Spinal cord (tissue), 10 donors: ENCODE results near the gene CFAP97. TPM values are rescaled to one million over a fixed set of nuclear protein-coding genes. Genes with fewer than 3 reads are reported as not detected.

Source experiments
- DNase-seq, 6 donors: peaks; one replicate each; pipeline versions ENCODE4 v3.0.0 to v3.0.0-alpha.2; 2013 to 2015; ENCODE audit warnings: low spot score in 6 of 6, low read depth in 4 of 6
- H3K27ac ChIP-seq: one replicate; pipeline ENCODE4 v1.5.1; 2013; ENCODE audit warnings: low read depth, low read length, control low read depth
- H3K27me3 ChIP-seq: one replicate; pipeline ENCODE4 v1.6.1; 2013; ENCODE audit warnings: low read length; ENCODE audit not compliant: control insufficient read depth, insufficient read depth
- H3K36me3 ChIP-seq: one replicate; pipeline ENCODE4 v1.6.1; 2013; ENCODE audit warnings: low read length; ENCODE audit not compliant: control insufficient read depth, insufficient read depth
- H3K4me1 ChIP-seq: one replicate; pipeline ENCODE4 v1.6.1; 2013; ENCODE audit warnings: low read length; ENCODE audit not compliant: control insufficient read depth, insufficient read depth
- H3K4me3 ChIP-seq: one replicate; pipeline ENCODE4 v1.5.1; 2013; ENCODE audit warnings: low read depth, low read length, control low read depth
- H3K9me3 ChIP-seq: one replicate; pipeline ENCODE4 v1.6.1; 2013; ENCODE audit warnings: low read length; ENCODE audit not compliant: control insufficient read depth, insufficient read depth
- WGBS: methylation state at CpG from one replicate; pipeline ENCODE4 v1.1.5; 2013; ENCODE audit warnings: missing lambda C conversion rate; ENCODE audit not compliant: insufficient coverage; 5-methylcytosine and 5-hydroxymethylcytosine counted together
- polyA plus RNA-seq, 2 donors: library from polyadenylated mRNA; unstranded; fragments of 120-200 nt; gene quantifications; one replicate each; pipeline ENCODE4 v1.2.1, GENCODE V29; 2013; ENCODE audit not compliant: insufficient read length in 2 of 2
- total RNA-seq, 2 donors: library from RNA; depleted of rRNA in 1 of 2; stranded (reverse); fragments of 120-200 nt in 1 of 2; fragments of >200 nt in 1 of 2; gene quantifications; one replicate each; pipeline versions ENCODE4 v1.2.3 to v1.2.4, GENCODE V29; 2013 to 2014
- donor health status: healthy.

The CFAP97 gene
- total and polyA plus RNA-seq, 4 donors: 25.5 to 48.0 (median 33.5) TPM

DNA sequence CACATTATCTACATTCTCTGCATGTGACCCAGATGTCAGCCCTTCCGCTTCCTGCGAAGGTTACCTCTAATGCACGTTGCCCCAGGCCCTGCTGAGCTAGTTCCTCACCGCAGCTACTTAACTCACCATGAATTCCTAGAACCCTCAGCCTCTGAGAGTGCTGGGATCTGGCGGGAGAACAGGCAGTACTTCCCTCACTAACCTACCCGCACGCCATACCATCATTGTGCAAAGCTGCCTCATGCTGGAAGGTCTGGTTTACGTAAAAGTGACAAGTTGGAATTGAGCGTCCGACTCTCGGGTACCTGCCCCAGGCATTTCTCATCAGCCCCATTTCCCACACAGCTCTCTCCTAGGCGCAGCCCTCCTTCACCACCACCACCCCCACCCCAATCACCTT is 54.4 kb downstream of the CFAP97 start:
- peaks cover 14% of the 10 kb centered on the region for H3K4me1 ChIP-seq
- no peak for DNase-seq
- no peak overlapping the region for H3K27ac ChIP-seq
- H3K36me3 ChIP-seq: peaks cover 25% of the 10 kb centered on the region
- 90% methylated on average over 11 of the region's 12 CpGs for WGBS
- no peaks in the 10 kb centered on the region for H3K27me3 ChIP-seq
- no peaks in the 10 kb centered on the region for H3K9me3 ChIP-seq
- H3K4me3 ChIP-seq: no peak overlapping the region

DNA sequence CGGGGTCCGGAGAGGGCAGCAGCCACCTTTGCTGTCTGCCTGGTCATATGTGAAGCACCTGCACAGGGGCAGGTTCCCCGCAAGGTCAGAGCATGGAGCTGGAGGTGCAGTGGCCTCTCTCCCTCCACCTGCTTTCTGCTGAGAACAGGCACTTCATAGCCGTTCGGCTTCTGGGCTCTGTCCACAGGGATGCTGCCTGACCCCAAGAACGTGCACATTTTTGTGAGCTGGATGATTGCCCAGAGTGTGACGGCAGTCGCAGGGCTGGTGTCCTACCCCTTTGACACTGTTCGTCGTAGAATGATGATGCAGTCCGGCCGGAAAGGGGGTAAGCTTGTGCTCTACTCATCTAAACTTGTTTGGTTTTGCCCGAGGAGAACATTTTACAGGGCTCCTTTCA is 58.2 kb downstream of the CFAP97 start:
- no peak overlapping the region for H3K4me3 ChIP-seq
- no peak overlapping the region for H3K27ac ChIP-seq
- H3K27me3 ChIP-seq: no peaks in the 10 kb centered on the region
- no peak for DNase-seq
- H3K9me3 ChIP-seq: no peaks in the 10 kb centered on the region
- 75% methylated on average over 12 of the region's 13 CpGs for WGBS
- peaks cover 22% of the 10 kb centered on the region for H3K4me1 ChIP-seq
- H3K36me3 ChIP-seq: peaks cover 21% of the 10 kb centered on the region

DNA sequence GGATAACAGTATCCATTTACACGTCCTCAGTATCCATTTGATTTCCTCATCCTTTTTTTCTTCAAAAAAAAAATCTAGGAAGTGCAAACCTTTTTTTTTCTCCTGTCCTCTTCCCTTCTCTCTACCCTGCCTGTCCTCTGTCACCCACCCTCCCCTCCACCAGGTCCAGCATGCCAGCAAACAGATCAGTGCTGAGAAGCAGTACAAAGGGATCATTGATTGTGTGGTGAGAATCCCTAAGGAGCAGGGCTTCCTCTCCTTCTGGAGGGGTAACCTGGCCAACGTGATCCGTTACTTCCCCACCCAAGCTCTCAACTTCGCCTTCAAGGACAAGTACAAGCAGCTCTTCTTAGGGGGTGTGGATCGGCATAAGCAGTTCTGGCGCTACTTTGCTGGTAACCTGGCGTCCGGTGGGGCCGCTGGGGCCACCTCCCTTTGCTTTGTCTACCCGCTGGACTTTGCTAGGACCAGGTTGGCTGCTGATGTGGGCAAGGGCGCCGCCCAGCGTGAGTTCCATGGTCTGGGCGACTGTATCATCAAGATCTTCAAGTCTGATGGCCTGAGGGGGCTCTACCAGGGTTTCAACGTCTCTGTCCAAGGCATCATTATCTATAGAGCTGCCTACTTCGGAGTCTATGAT is 59.1 kb downstream of the CFAP97 start:
- H3K27me3 ChIP-seq: no peaks in the 10 kb centered on the region
- H3K4me3 ChIP-seq: no peak overlapping the region
- no peak overlapping the region for H3K27ac ChIP-seq
- H3K4me1 ChIP-seq: peaks cover 22% of the 10 kb centered on the region
- DNase-seq: no peak
- WGBS: 96% methylated on average over 12 of the region's 16 CpGs
- H3K9me3 ChIP-seq: no peaks in the 10 kb centered on the region
- H3K36me3 ChIP-seq: peaks cover 17% of the 10 kb centered on the region

DNA sequence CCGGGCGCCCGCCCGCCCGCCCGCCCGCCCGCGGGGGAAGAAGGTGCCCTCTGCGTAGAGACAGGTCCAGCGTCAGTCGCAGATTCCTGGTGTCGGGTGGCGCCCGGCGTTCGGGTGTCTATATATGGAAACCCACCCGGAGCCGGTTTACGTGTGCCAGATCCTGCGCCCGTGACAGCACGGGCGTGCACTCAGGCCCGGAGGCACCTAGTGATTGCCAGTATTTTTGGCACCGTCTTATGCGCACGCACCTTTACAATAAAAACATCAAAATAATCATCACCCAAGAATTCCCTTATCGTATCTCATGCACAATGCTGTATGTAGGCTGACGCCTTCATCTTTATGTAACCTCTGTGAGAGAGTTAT is 60.2 kb downstream of the CFAP97 start:
- Histone ChIP-seq H3K27ac (no peak overlapping the region), H3K27me3 (no peaks in the 10 kb centered on the region), H3K4me1 (peaks cover 22% of the 10 kb centered on the region), H3K9me3 (no peaks in the 10 kb centered on the region), H3K36me3 (peaks cover 15% of the 10 kb centered on the region), H3K4me3 (peak overlapping the region; percentile 78)
- peak in 2 of 6 donors; percentile 55 to 67 for DNase-seq
- under 1% methylated on average over 25 of the region's 30 CpGs for WGBS

GRCh38 chr4:185142912-185143600 is 60.7 kb downstream of the CFAP97 start, which contains the start of gene SLC25A4:
Gene SLC25A4 (plus strand): TSS chr4:185143266. CDS start chr4:185143373, 107 bp downstream.
- Histone ChIP-seq H3K36me3 (peaks cover 15% of the 10 kb centered on the region), H3K9me3 (no peaks in the 10 kb centered on the region), H3K4me3 (peak within 1 kb of the TSS; percentile 78), H3K27ac (peak within 1 kb of the TSS; percentile 62), H3K4me1 (peaks cover 22% of the 10 kb centered on the region), H3K27me3 (no peaks in the 10 kb centered on the region)
- peak in 5 of 6 donors; percentile 78 to 97 (median 88) for DNase-seq
- under 1% methylated on average over 87 of the region's 87 CpGs for WGBS

GRCh38 chr4:185142564-185142911 is 61.3 kb downstream of the CFAP97 start:
- peak overlapping the region; percentile 78 for H3K4me3 ChIP-seq

DNA sequence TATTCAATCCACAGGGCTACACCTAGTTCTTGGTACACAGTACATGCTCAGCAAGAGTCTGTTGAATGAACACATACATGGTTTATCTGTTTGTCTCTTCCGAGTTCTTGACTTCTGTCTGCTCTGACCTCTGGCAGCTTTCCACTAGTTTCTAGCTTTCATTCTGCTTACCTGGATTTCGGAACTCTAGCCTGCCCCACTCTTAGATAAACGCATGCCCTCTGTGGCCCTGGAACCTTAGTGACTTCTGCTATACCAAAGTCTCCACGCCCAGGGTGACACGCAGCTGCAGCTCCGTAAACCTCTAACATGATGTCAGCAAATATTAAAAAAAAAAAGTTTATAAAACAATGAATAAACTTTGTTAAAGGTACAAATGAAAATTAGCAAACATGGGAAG is 62.0 kb downstream of the CFAP97 start:
- Histone ChIP-seq H3K4me1 (peaks cover 22% of the 10 kb centered on the region), H3K9me3 (no peaks in the 10 kb centered on the region), H3K27ac (no peak overlapping the region), H3K4me3 (no peak overlapping the region), H3K36me3 (peaks cover 11% of the 10 kb centered on the region), H3K27me3 (no peaks in the 10 kb centered on the region)
- no peak for DNase-seq
- WGBS: 98% methylated on average over 3 of the region's 6 CpGs

More at GRCh38 chr4:185142564-185142911, 61.3 kb downstream of the CFAP97 start:
- peaks cover 11% of the 10 kb centered on the region for H3K36me3 ChIP-seq
- no peak for DNase-seq
- H3K27ac ChIP-seq: peak overlapping the region; percentile 62
- no peaks in the 10 kb centered on the region for H3K9me3 ChIP-seq
- H3K27me3 ChIP-seq: no peaks in the 10 kb centered on the region
- peaks cover 22% of the 10 kb centered on the region for H3K4me1 ChIP-seq
- 6% methylated on average over 11 of the region's 11 CpGs for WGBS

- Histone ChIP-seq H3K36me3 (peaks cover 2% of the 10 kb centered on the region), H3K9me3 (no peaks in the 10 kb centered on the region), H3K27me3 (no peaks in the 10 kb centered on the region), H3K4me3 (no peak overlapping the region), H3K4me1 (peaks cover 11% of the 10 kb centered on the region), H3K27ac (no peak overlapping the region)
- DNase-seq: no peak
- WGBS: 88% methylated on average over 1 of the region's 6 CpGs
These were observed 64.1 kb downstream of the CFAP97 start for GRCh38 chr4:185139736-185140135.

DNA sequence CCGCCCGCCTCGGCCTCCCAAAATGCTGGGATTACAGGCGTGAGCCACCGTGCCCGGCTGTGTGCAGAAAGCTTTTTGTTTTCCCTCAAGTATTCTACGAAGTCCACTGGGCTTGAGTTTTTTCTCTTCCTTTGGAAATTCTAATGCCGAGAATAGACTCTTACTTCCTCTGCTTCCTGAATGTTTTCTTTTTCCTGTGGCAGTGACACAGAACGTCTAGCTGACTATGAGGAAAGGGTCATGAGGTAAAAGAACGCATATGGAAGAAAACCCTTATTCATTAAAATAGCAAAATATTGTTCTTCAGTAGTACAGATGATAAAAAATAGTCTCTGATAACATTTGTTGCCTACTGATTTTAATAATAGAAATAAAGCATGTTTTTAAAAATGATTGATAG is 65.6 kb downstream of the CFAP97 start:
- WGBS: 81% methylated on average over 7 of the region's 10 CpGs
- Histone ChIP-seq H3K36me3 (no peaks in the 10 kb centered on the region), H3K27me3 (no peaks in the 10 kb centered on the region), H3K4me3 (no peak overlapping the region), H3K27ac (no peak overlapping the region), H3K9me3 (no peaks in the 10 kb centered on the region), H3K4me1 (peaks cover 8% of the 10 kb centered on the region)
- DNase-seq: no peak
